Fibroblast of pulmonary artery (primary cell): ENCODE data around the gene OSTN.

ENCODE experiments used
- DNase-seq: peaks from one replicate; pipeline ENCODE4 v3.0.0-alpha.2; 2010; ENCODE audit warnings: low read depth
- H3K4me3 ChIP-seq: replicated peaks from 2 replicates; pipeline ENCODE4 v1.5.1; 2011; ENCODE audit warnings: low read depth, mild to moderate bottlenecking, control low read depth, low read length, moderate library complexity
- TF ChIP-seq, protein P1 (sequence below): IDR thresholded peaks from 2 replicates; pipeline ENCODE4 v1.5.1; 2011; ENCODE audit warnings: mild to moderate bottlenecking, control low read depth, low read length, inconsistent platforms; ENCODE audit errors: missing control alignments

OSTN gene, protein sequence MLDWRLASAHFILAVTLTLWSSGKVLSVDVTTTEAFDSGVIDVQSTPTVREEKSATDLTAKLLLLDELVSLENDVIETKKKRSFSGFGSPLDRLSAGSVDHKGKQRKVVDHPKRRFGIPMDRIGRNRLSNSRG

DNA sequence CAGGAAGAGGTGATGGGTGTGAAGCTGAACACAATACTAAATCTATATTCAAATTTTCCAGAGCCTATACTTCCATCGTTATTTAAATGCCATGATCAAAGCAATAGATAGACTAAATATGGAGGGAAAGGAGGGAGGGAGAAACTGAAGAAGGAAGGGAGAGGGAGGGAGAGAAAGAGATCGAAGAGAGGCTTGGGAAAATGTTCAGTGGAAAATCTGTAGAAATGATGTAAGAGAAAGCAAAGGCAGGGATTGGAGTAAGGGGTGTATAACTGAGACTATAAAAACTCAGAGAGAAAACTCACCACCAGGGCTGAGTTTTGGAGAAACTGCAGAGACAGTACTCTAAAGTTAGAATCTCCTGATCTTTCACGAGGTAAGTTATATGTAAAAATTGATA, at the start of gene OSTN:
Gene OSTN (plus strand): TSS at position 310 of the 400 bp plus-strand sequence. CDS start 13,292 bp downstream, outside the sequence.
- TF ChIP-seq, protein P1, sequence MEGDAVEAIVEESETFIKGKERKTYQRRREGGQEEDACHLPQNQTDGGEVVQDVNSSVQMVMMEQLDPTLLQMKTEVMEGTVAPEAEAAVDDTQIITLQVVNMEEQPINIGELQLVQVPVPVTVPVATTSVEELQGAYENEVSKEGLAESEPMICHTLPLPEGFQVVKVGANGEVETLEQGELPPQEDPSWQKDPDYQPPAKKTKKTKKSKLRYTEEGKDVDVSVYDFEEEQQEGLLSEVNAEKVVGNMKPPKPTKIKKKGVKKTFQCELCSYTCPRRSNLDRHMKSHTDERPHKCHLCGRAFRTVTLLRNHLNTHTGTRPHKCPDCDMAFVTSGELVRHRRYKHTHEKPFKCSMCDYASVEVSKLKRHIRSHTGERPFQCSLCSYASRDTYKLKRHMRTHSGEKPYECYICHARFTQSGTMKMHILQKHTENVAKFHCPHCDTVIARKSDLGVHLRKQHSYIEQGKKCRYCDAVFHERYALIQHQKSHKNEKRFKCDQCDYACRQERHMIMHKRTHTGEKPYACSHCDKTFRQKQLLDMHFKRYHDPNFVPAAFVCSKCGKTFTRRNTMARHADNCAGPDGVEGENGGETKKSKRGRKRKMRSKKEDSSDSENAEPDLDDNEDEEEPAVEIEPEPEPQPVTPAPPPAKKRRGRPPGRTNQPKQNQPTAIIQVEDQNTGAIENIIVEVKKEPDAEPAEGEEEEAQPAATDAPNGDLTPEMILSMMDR, result no peak
- DNase-seq, result no peak
- H3K4me3 ChIP-seq, result no peak within 1 kb of the TSS

DNA sequence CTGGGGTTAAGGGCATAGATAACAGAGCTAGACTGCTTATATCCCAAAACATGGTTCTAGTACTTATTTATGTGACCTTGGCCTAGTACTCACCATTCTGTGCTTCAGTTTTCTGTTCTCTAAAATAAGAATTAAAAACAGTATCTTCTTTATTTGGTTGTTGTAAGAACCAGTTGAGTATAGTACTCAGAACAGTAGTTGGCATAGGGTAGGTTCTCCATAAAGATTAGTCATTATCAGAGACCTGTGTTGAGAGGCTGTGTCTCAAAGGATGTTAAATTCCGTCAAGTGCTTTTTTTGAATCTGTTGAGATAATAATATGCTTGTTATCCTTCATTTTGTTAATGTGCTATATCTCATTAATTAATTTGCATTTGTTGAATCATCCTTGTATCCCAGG, 47.4 kb upstream of the OSTN start:
- no peak overlapping the region for H3K4me3 ChIP-seq
- DNase-seq, result no peak
- TF ChIP-seq, protein P1, result no peak

DNA sequence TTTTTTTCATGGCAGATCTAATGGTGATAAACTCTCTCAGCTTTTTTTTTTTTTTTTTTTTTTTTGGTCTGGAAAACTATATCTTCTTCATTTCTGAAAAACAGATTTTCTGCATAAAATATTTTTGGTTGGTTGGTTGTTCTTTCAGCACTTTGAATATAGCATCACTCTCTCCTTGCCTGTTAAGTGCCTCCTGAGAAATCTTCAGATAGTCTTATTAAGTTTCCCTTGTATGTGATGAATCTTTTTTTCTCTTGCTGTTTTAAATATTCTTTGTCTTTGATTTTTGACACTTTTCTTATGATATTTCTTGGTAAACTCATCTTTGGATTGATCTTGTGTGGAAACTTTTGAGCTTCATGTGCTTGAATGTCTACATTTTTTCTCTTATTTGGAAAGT, 44.2 kb upstream of the OSTN start:
- DNase-seq, result no peak
- no peak overlapping the region for H3K4me3 ChIP-seq
- TF ChIP-seq, protein P1, result no peak

DNA sequence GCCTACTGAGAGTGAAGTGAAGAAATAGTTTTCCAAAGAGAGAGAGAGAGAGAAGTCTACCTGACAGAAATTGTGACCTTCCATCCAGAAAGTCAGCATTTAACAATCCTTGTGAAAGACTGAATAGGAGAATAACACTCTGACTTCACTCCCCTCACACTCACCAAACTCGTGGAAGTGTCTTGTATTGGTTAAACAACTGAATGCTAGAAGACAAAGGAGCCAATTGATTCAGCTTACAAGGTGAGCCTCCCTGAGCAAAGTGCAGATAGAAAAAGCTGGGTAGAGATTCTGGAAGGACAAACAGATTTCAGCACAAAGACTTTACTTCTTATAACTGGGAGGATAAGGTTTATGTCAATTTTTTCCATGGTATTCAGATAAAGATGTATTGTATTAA, 40.8 kb upstream of the OSTN start:
- TF ChIP-seq, protein P1, result no peak
- H3K4me3 ChIP-seq, result no peak overlapping the region
- DNase-seq, result no peak

DNA sequence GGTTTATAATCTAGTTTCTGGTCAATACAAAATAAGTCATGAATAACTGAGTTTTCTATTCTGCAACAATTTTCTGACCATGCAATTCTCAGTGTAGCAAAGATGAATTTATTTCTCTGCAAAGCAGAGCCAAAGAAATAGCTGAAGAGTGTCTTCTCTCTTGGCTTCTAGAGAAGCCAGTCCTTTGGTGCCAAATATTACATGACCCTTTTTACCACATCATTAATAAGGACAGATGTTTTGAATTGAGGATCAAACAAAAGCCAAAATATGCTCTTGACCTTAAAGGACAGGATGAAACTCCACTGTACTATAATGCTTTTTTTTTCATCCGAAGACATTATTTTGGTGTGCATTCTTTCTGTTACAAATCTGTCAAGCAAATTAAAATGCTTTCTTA, 40.2 kb upstream of the OSTN start:
- TF ChIP-seq, protein P1, result no peak
- no peak overlapping the region for H3K4me3 ChIP-seq
- DNase-seq, result no peak

DNA sequence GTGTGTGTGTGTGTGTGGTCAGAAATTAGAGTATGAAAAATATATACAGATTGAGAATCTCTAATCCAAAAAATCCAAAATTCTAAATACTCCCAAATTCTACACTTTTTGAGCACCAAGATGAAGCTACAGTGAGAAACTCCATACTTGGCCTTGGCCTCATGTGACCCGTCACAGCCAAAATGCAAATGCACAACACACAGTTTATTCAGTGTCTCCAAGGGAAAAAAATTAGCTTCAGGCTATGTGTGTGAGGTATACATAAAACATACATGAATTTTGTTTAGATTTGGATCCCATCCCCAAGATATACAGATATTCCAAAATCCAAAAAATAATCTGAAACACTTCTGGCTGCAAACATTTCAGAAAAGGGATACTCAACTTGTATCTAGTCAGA, 33.2 kb upstream of the OSTN start:
- TF ChIP-seq, protein P1, result no peak
- no peak for DNase-seq
- no peak overlapping the region for H3K4me3 ChIP-seq

DNA sequence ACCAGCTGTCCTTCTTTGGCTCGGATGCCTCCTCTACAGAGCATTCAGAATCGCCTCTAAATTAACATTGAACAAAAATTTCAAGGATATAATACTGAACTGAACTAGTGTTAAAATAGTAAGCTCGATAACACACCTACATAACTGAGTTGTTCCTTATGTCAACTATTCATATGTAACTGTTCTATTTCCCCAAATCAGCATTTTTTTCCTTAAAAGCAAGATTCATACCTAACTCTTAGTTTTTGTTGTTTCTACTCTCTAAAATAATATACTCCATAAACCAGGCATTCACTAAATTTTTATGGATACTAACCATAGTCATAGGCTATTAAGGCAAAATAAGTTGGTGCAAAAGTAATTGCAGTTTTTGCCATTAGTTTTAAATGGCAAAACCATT, 32.7 kb upstream of the OSTN start:
- TF ChIP-seq, protein P1, result no peak
- H3K4me3 ChIP-seq, result no peak overlapping the region
- no peak for DNase-seq
